ENCODE measurements around the gene MAP2K1.

Gene MAP2K1

GRCh38 chr15:66508293-66508883, 121.7 kb downstream of the MAP2K1 start:
- no peak overlapping the region for H3K4me3 ChIP-seq
- peaks cover 10% of the 10 kb centered on the region for H4K20me1 ChIP-seq
- peaks cover 37% of the 10 kb centered on the region for H3K36me3 ChIP-seq
- peaks cover 17% of the 10 kb centered on the region for H3K4me1 ChIP-seq
- H3K27ac ChIP-seq: no peak overlapping the region
- no peaks in the 10 kb centered on the region for H3K9me3 ChIP-seq
- no peaks in the 10 kb centered on the region for H3K27me3 ChIP-seq
- no peak for TF ChIP-seq Cebpa-rat (IDR thresholded peaks at IDR 0.05)
- H3K9ac ChIP-seq: no peak overlapping the region
- H3K4me2 ChIP-seq: 0 out of 2 replicates have a peak overlapping the region, but pooled peaks have one; percentile 10

GRCh38 chr15:66514586-66514985, 127.9 kb downstream of the MAP2K1 start:
- no peak overlapping the region for H3K27ac ChIP-seq
- no peaks in the 10 kb centered on the region for H3K4me1 ChIP-seq
- H3K27me3 ChIP-seq: no peaks in the 10 kb centered on the region
- no peak for TF ChIP-seq Cebpa-rat (IDR thresholded peaks at IDR 0.05)
- no peaks in the 10 kb centered on the region for H4K20me1 ChIP-seq
- no peak overlapping the region for H3K4me3 ChIP-seq
- no peak overlapping the region for H3K9ac ChIP-seq
- no peaks in the 10 kb centered on the region for H3K9me3 ChIP-seq
- peaks cover 79% of the 10 kb centered on the region for H3K36me3 ChIP-seq
- H3K4me2 ChIP-seq: no peak overlapping the region

GRCh38 chr15:66515901-66516322, 129.2 kb downstream of the MAP2K1 start:
- Histone ChIP-seq H3K27ac (no peak overlapping the region), H4K20me1 (no peaks in the 10 kb centered on the region), H3K4me2 (no peak overlapping the region), H3K4me1 (no peaks in the 10 kb centered on the region), H3K9ac (no peak overlapping the region), H3K9me3 (no peaks in the 10 kb centered on the region), H3K27me3 (no peaks in the 10 kb centered on the region), H3K36me3 (peaks cover 82% of the 10 kb centered on the region), H3K4me3 (no peak overlapping the region)
- no peak for TF ChIP-seq Cebpa-rat (IDR thresholded peaks at IDR 0.05)

- no peak overlapping the region for H3K4me3 ChIP-seq
- no peak overlapping the region for H3K4me2 ChIP-seq
- no peak overlapping the region for H3K27ac ChIP-seq
- no peaks in the 10 kb centered on the region for H4K20me1 ChIP-seq
- no peaks in the 10 kb centered on the region for H3K4me1 ChIP-seq
- H3K9ac ChIP-seq: no peak overlapping the region
- TF ChIP-seq Cebpa-rat (IDR thresholded peaks at IDR 0.05): no peak
- no peaks in the 10 kb centered on the region for H3K27me3 ChIP-seq
- H3K36me3 ChIP-seq: peaks cover 88% of the 10 kb centered on the region
- no peaks in the 10 kb centered on the region for H3K9me3 ChIP-seq
Measured at GRCh38 chr15:66523926-66524325, 137.2 kb downstream of the MAP2K1 start.

GRCh38 chr15:66524838-66525237, 138.1 kb downstream of the MAP2K1 start:
- no peak overlapping the region for H3K27ac ChIP-seq
- H3K9me3 ChIP-seq: no peaks in the 10 kb centered on the region
- H3K4me3 ChIP-seq: no peak overlapping the region
- no peak overlapping the region for H3K9ac ChIP-seq
- H3K36me3 ChIP-seq: peaks cover 85% of the 10 kb centered on the region
- no peaks in the 10 kb centered on the region for H3K27me3 ChIP-seq
- no peaks in the 10 kb centered on the region for H3K4me1 ChIP-seq
- TF ChIP-seq Cebpa-rat (IDR thresholded peaks at IDR 0.05): no peak
- no peak overlapping the region for H3K4me2 ChIP-seq
- no peaks in the 10 kb centered on the region for H4K20me1 ChIP-seq

- no peaks in the 10 kb centered on the region for H3K4me1 ChIP-seq
- no peak overlapping the region for H3K4me2 ChIP-seq
- TF ChIP-seq Cebpa-rat (IDR thresholded peaks at IDR 0.05): no peak
- H4K20me1 ChIP-seq: no peaks in the 10 kb centered on the region
- H3K27me3 ChIP-seq: no peaks in the 10 kb centered on the region
- no peak overlapping the region for H3K4me3 ChIP-seq
- no peak overlapping the region for H3K27ac ChIP-seq
- H3K9ac ChIP-seq: no peak overlapping the region
- peaks cover 74% of the 10 kb centered on the region for H3K36me3 ChIP-seq
- no peaks in the 10 kb centered on the region for H3K9me3 ChIP-seq
Measured at GRCh38 chr15:66535056-66535455, 148.3 kb downstream of the MAP2K1 start.
